ENCODE results near the gene LRRC14B. TPM values are rescaled to one million over a fixed set of nuclear protein-coding genes. Genes with fewer than 3 reads are reported as not detected.

LRRC14B gene
- total RNA-seq, result not detected in 2 replicates

GRCh38 chr5:191036-191948, at the start of gene LRRC14B:
LRRC14B (plus strand) TSS chr5:191495; CDS start chr5:191539, 44 bp downstream.

GRCh38 chr5:217494-218456, 26.5 kb downstream of the LRRC14B start, which contains the start of the genes CCDC127 and SDHA:
CCDC127 (minus strand) TSS chr5:218153; CDS start chr5:216849, 1,304 bp downstream.
SDHA (plus strand) TSS chr5:218320; CDS start chr5:218356, 36 bp downstream.

Other genes starting within 250 kb of the LRRC14B start
- under 0.01 TPM in 2 replicates for gene PLEKHG4B, start 99.3 kb upstream of the LRRC14B start, total RNA-seq
- 7.1 and 7.8 TPM in 2 replicates for gene CCDC127, start 26.7 kb downstream of the LRRC14B start, total RNA-seq
- gene SDHA, start 26.8 kb downstream of the LRRC14B start, total RNA-seq, result 145 and 185 TPM in 2 replicates
- gene PDCD6, start 80.2 kb downstream of the LRRC14B start, total RNA-seq, result 105 and 122 TPM in 2 replicates
- gene AHRR, start 130.2 kb downstream of the LRRC14B start, total RNA-seq, result 55.7 and 86.8 TPM in 2 replicates